ENCODE data around the gene NECAP2.
"Not testable (repeated sequence)": the region's sequence is repeated elsewhere in the genome, so short reads cannot be mapped to it uniquely, and the experiment has no call there.

The NECAP2 gene

DNA sequence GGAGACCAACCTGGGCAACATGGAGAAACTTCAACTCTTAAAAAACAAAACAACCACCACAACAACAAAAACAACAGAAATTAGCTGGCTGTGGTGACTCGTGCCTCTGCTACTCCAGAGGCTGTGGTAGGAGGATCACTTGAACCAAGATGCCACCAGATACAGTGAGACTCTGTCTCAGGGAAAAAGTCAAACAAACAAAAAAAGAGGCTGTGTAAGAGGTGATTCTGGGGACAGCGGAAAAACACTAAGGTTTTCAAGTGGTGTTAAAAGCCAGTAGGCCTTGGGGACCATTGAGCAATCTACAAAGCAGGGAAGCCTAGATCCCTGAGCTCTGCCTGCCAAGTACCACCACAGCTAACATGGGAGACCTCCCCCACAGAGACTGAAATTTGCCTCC, 65.3 kb downstream of the NECAP2 start:
- not testable (repeated sequence) for H3K9me3 ChIP-seq (ENCODE audit: insufficient read depth, low read depth, low read length); H3K4me3 ChIP-seq (ENCODE audit: low read depth, low read length); H3K18ac ChIP-seq (ENCODE audit: low read length); H2BK120ac ChIP-seq (ENCODE audit: insufficient read depth, low read length, poor library complexity); H3K4ac ChIP-seq (ENCODE audit: low read depth, low read length); H3K27ac ChIP-seq (ENCODE audit: low read depth, low read length); H3K14ac ChIP-seq (ENCODE audit: low read length); H2AFZ ChIP-seq (ENCODE audit: insufficient read depth, low read length, poor library complexity); DNase-seq; H2BK12ac ChIP-seq (ENCODE audit: low read length); H4K12ac ChIP-seq (ENCODE audit: low read depth, low read length); H3K4me1 ChIP-seq (ENCODE audit: control insufficient read depth in 1 of 2, insufficient read depth in 2 of 2, low read length in 2 of 2); H3K9ac ChIP-seq (ENCODE audit: low read length); H3K27me3 ChIP-seq (ENCODE audit: insufficient read depth, low read length); H3K36me3 ChIP-seq (ENCODE audit: control insufficient read depth in 1 of 2, insufficient read depth in 2 of 2, low read length in 2 of 2); H3K4me2 ChIP-seq (ENCODE audit: low read length); H3K23ac ChIP-seq (ENCODE audit: low read length); H3K79me2 ChIP-seq (ENCODE audit: control insufficient read depth, insufficient read depth, low read length, poor library complexity); H3K79me1 ChIP-seq (ENCODE audit: low read length); H2AK5ac ChIP-seq (ENCODE audit: low read length); H4K8ac ChIP-seq (ENCODE audit: low read depth, low read length); H4K91ac ChIP-seq (ENCODE audit: low read depth, low read length); H2BK5ac ChIP-seq (ENCODE audit: low read depth, low read length, poor library complexity)
- WGBS (ENCODE audit: extremely low coverage, insufficient coverage, insufficient read length) = no CpG with 5 or more reads among the region's 2 CpGs

DNA sequence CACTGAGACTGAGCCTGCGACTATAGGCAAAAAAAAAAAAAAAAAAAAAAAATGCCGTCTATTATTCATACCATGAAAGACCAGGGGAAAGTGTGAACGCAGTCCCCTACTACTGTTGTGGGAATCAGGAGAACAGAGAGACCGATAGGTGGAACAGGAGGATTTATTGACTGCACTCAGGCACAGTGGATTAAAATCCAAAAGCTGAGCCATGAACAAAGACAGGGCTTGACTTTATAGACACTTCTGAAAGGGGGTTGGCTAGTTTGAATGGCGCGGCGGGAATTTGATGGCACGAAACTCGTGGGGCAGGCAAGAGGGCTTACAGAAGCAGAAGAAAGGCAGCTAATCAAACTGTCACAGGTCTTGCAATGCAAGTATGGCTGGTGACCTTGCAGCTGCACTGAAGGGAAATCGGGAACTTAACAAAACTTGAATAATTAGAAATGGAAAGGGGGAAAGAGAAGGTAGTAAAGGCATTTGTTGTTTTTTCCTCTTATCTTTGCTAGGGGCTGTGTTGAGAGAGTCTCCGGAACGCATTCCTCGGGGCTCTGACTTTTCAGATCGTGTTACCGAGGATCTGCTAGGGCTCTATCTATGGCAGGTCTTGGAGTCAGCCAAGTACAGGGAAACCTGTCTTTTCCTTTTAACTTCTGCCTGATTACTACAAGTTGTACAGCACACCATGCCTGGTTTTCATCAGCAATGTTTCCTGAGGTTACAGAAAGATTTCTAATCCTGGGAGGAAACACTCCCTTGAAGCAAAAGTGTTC, 66.0 kb downstream of the NECAP2 start:
- H3K18ac ChIP-seq (ENCODE audit: low read length); H3K27me3 ChIP-seq (ENCODE audit: insufficient read depth, low read length); H2AK5ac ChIP-seq (ENCODE audit: low read length); H3K4me2 ChIP-seq (ENCODE audit: low read length); H3K23ac ChIP-seq (ENCODE audit: low read length); H3K79me1 ChIP-seq (ENCODE audit: low read length); H4K12ac ChIP-seq (ENCODE audit: low read depth, low read length); H2BK120ac ChIP-seq (ENCODE audit: insufficient read depth, low read length, poor library complexity); H3K4me1 ChIP-seq (ENCODE audit: control insufficient read depth in 1 of 2, insufficient read depth in 2 of 2, low read length in 2 of 2); H3K4me3 ChIP-seq (ENCODE audit: low read depth, low read length); H2AFZ ChIP-seq (ENCODE audit: insufficient read depth, low read length, poor library complexity); H3K9me3 ChIP-seq (ENCODE audit: insufficient read depth, low read depth, low read length); H4K91ac ChIP-seq (ENCODE audit: low read depth, low read length); H3K27ac ChIP-seq (ENCODE audit: low read depth, low read length); H3K4ac ChIP-seq (ENCODE audit: low read depth, low read length); H3K36me3 ChIP-seq (ENCODE audit: control insufficient read depth in 1 of 2, insufficient read depth in 2 of 2, low read length in 2 of 2); DNase-seq; H3K14ac ChIP-seq (ENCODE audit: low read length); H2BK12ac ChIP-seq (ENCODE audit: low read length); H3K79me2 ChIP-seq (ENCODE audit: control insufficient read depth, insufficient read depth, low read length, poor library complexity); H2BK5ac ChIP-seq (ENCODE audit: low read depth, low read length, poor library complexity); H3K9ac ChIP-seq (ENCODE audit: low read length); H4K8ac ChIP-seq (ENCODE audit: low read depth, low read length): not testable (repeated sequence)
- no CpG with 5 or more reads among the region's 15 CpGs for WGBS (ENCODE audit: extremely low coverage, insufficient coverage, insufficient read length)

DNA sequence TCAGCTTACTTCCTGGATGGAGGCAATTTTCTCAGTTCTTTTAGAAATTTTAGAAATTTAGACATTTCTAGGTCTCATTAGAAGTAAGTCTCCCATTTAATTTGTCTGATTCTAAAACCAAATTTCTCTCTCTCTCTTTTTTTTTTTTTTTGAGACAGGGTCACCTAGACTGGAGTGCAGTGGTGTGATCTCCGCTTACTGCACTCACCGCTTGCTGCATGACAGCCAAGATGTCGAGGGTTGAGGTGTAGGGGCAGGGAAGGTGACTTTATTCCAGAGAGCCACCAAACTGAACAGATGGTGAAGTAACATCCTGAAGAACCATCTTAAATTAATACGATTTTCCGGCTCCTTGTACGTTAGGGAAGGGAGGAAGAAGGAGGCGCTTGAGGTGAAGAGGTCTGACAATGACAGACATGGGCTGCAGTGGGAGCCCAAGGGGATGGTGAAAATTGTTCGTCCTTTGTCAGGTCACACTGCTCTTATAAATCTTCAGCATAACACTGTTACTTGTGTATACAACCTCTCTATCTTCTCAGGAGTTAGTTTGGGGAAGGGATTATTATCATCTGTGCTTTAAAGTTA, 68.4 kb downstream of the NECAP2 start:
- H3K14ac ChIP-seq (ENCODE audit: low read length); H3K4me3 ChIP-seq (ENCODE audit: low read depth, low read length); H3K4ac ChIP-seq (ENCODE audit: low read depth, low read length); H3K4me1 ChIP-seq (ENCODE audit: control insufficient read depth in 1 of 2, insufficient read depth in 2 of 2, low read length in 2 of 2); H2BK120ac ChIP-seq (ENCODE audit: insufficient read depth, low read length, poor library complexity); H4K8ac ChIP-seq (ENCODE audit: low read depth, low read length); H2AFZ ChIP-seq (ENCODE audit: insufficient read depth, low read length, poor library complexity); H2BK12ac ChIP-seq (ENCODE audit: low read length); H3K27ac ChIP-seq (ENCODE audit: low read depth, low read length); H3K18ac ChIP-seq (ENCODE audit: low read length); H3K9me3 ChIP-seq (ENCODE audit: insufficient read depth, low read depth, low read length); H3K36me3 ChIP-seq (ENCODE audit: control insufficient read depth in 1 of 2, insufficient read depth in 2 of 2, low read length in 2 of 2); H3K9ac ChIP-seq (ENCODE audit: low read length); H4K91ac ChIP-seq (ENCODE audit: low read depth, low read length); H2BK5ac ChIP-seq (ENCODE audit: low read depth, low read length, poor library complexity); H3K27me3 ChIP-seq (ENCODE audit: insufficient read depth, low read length); DNase-seq; H4K12ac ChIP-seq (ENCODE audit: low read depth, low read length); H3K79me1 ChIP-seq (ENCODE audit: low read length); H3K23ac ChIP-seq (ENCODE audit: low read length); H3K4me2 ChIP-seq (ENCODE audit: low read length); H2AK5ac ChIP-seq (ENCODE audit: low read length); H3K79me2 ChIP-seq (ENCODE audit: control insufficient read depth, insufficient read depth, low read length, poor library complexity): not testable (repeated sequence)
- no CpG with 5 or more reads among the region's 8 CpGs for WGBS (ENCODE audit: extremely low coverage, insufficient coverage, insufficient read length)

All from trophoblast cell (in vitro differentiated cells and primary cell).